HCT116 (cell line): ENCODE data around the gene HDGFL3. TPM values are rescaled to one million over a fixed set of nuclear protein-coding genes. Genes with fewer than 3 reads are reported as not detected.

Source experiments
- ATAC-seq: fragments of 200-7000 bp; cut with Tn5 transposase; 2 replicates; pipeline ENCODE4 v1.9.1; 2020; ENCODE audit warnings: mild to moderate bottlenecking, moderate library complexity
- BruUV-seq: library from RNA; stranded (reverse); fragments of 400-500 nt; replicated peaks from 2 replicates; lab custom pipeline; 2021; lab: Mats Ljungman, UMichigan
- CTCF ChIA-PET: fragments of 300-600 bp; sonication (Branson Sonifier 250); formaldehyde crosslinking; loops from one replicate; lab custom pipeline; 2021; ENCODE audit warnings: antibody characterized with exemption; lab: Charles Lee
- POLR2A ChIA-PET: fragments of 300-600, 350-600 bp; sonication (Branson Sonifier 250); formaldehyde crosslinking; loops from one replicate; lab custom pipeline; 2021; ENCODE audit warnings: antibody characterized with exemption; lab: Charles Lee
- RAD21 ChIA-PET, 2 experiments: fragments of 300-600 bp; sonication (Branson Sonifier 250); formaldehyde crosslinking; loops; one replicate each; lab custom pipeline; 2023; ENCODE audit warnings: low total read pairs in 2 of 2; ENCODE audit not compliant: uncharacterized antibody in 2 of 2, unreplicated experiment in 2 of 2, low non-redundant PET in 1 of 2; lab: Charles Lee
- DNase-seq: peaks from one replicate; pipeline ENCODE4 v3.0.0-alpha.2; 2010; ENCODE audit warnings: low read depth, low spot score
- H2AFZ ChIP-seq: fragments of 200-600 bp; shearing (Covaris generic), sonication (generic); 2 replicates; pipeline ENCODE4 v1.6.1; 2017; ENCODE audit warnings: low read depth, mixed run types, mixed read lengths, antibody characterized with exemption, low read length; ENCODE audit not compliant: poor library complexity, severe bottlenecking
- H3K27ac ChIP-seq: 2 replicates; pipeline ENCODE4 v1.5.1; 2012; ENCODE audit warnings: low read depth, low read length
- H3K27me3 ChIP-seq: fragments of 200-600 bp; sonication (generic); 2 replicates; pipeline ENCODE4 v1.6.1; 2016; ENCODE audit warnings: mixed run types, low read length, mixed read lengths; ENCODE audit not compliant: insufficient read depth
- H3K36me3 ChIP-seq, 2 experiments: fragments of 200-500 bp in 1 of 2; fragments of 200-600 bp in 1 of 2; sonication (Bioruptor generic) in 1 of 2; sonication (generic) in 1 of 2; 2 replicates each; pipeline versions ENCODE4 v1.5.1 to v1.6.1; 2014 to 2016; ENCODE audit warnings: low read length in 2 of 2, inconsistent platforms in 1 of 2, mixed read lengths in 1 of 2, mixed run types in 1 of 2; ENCODE audit not compliant: insufficient read depth in 2 of 2, control insufficient read depth in 1 of 2
- H3K4me1 ChIP-seq, 2 experiments: fragments of 200-600 bp in 1 of 2; sonication (generic) in 1 of 2; 2 replicates each; pipeline versions ENCODE4 v1.5.1 to v1.6.1; 2012 to 2017; ENCODE audit warnings: low read length in 2 of 2, inconsistent platforms in 1 of 2, mild to moderate bottlenecking in 1 of 2, mixed read lengths in 1 of 2, mixed run types in 1 of 2, moderate library complexity in 1 of 2; ENCODE audit not compliant: insufficient read depth in 2 of 2, control insufficient read depth in 1 of 2
- H3K4me2 ChIP-seq: fragments of 200-600 bp; sonication (generic); 2 replicates; pipeline ENCODE4 v1.6.1; 2017; ENCODE audit warnings: mixed run types, low read length, mixed read lengths
- H3K4me3 ChIP-seq, 2 experiments: fragments of 200-600 bp in 1 of 2; sonication (generic) in 1 of 2; replicated peaks in 1 of 2; 2 replicates each; pipeline ENCODE4 v1.5.1; 2011 to 2016; ENCODE audit warnings: low read length in 2 of 2, control low read depth in 1 of 2, low read depth in 1 of 2, mild to moderate bottlenecking in 1 of 2, mixed read lengths in 1 of 2, mixed run types in 1 of 2
- H3K79me2 ChIP-seq: fragments of 200-600 bp; sonication (generic); 2 replicates; pipeline ENCODE4 v1.6.1; 2017; ENCODE audit warnings: mild to moderate bottlenecking, mixed run types, low read length, moderate library complexity, mixed read lengths; ENCODE audit not compliant: insufficient read depth
- H3K9ac ChIP-seq: fragments of 200-600 bp; sonication (generic); 2 replicates; pipeline ENCODE4 v1.6.1; 2016; ENCODE audit warnings: low read length, mixed read lengths
- H3K9me2 ChIP-seq: fragments of 200-600 bp; sonication (generic), shearing (Covaris generic); 2 replicates; pipeline ENCODE4 v1.6.1; 2017; ENCODE audit warnings: mixed run types, mild to moderate bottlenecking, moderate library complexity; ENCODE audit not compliant: insufficient read depth
- H3K9me3 ChIP-seq, 2 experiments: fragments of 200-500 bp in 1 of 2; fragments of 200-600 bp in 1 of 2; sonication (Bioruptor generic) in 1 of 2; sonication (generic) in 1 of 2; 2 replicates each; pipeline ENCODE4 v1.6.1; 2014 to 2017; ENCODE audit warnings: low read length in 2 of 2, mixed read lengths in 2 of 2, inconsistent platforms in 1 of 2, low read depth in 1 of 2, mild to moderate bottlenecking in 1 of 2, mixed run types in 1 of 2, moderate library complexity in 1 of 2; ENCODE audit not compliant: control insufficient read depth in 1 of 2, insufficient read depth in 1 of 2
- H4K20me1 ChIP-seq: fragments of 200-600 bp; sonication (generic), shearing (Covaris generic); 2 replicates; pipeline ENCODE4 v1.6.1; 2017; ENCODE audit warnings: mixed run types, mild to moderate bottlenecking, moderate library complexity; ENCODE audit not compliant: insufficient read depth
- EZH2 ChIP-seq: fragments of 200-600 bp; sonication (generic); IDR thresholded peaks from 2 replicates; pipeline ENCODE4 v1.6.1; 2017; ENCODE audit warnings: antibody characterized with exemption, mixed run types
- FOSL1 ChIP-seq: IDR thresholded peaks from 2 replicates; pipeline ENCODE4 v1.6.1; 2012; ENCODE audit warnings: low read depth
- JUND ChIP-seq: IDR thresholded peaks from 2 replicates; pipeline ENCODE4 v1.6.1; 2012
- POLR2AphosphoS5 ChIP-seq: IDR thresholded peaks from 2 replicates; pipeline ENCODE4 v1.6.1; 2011; ENCODE audit warnings: mild to moderate bottlenecking, low read depth, low read length, moderate library complexity
- YY1 ChIP-seq: IDR thresholded peaks from 2 replicates; pipeline ENCODE4 v1.6.1; 2011; ENCODE audit warnings: low read length, low read depth, moderate library complexity, mild to moderate bottlenecking; ENCODE audit not compliant: insufficient replicate concordance; ENCODE audit errors: extremely low read depth
- ZNF274 ChIP-seq: fragments of 200-500 bp; sonication (Bioruptor generic); IDR thresholded peaks from 2 replicates; pipeline ENCODE4 v1.6.1; 2014; ENCODE audit warnings: mild to moderate bottlenecking, low read depth, low read length, inconsistent platforms
- intact Hi-C: fragments of 100-400 bp; cut with micrococcal nuclease; formaldehyde crosslinking; loops from 2 replicates; pipeline ENCODE4 v1.10.0; 2022
- total RNA-seq: library from RNA; stranded (reverse); gene quantifications from one replicate; pipeline ENCODE4 v1.2.1, GENCODE V29; 2021; ENCODE audit not compliant: unreplicated experiment
- TF ChIP-seq, protein P1 (sequence below), 3 experiments: fragments of 200-600 bp in 1 of 3; sonication (generic) in 1 of 3; IDR thresholded peaks in 2 of 3; conservative IDR thresholded peaks in 1 of 3; 2 replicates each; pipeline ENCODE4 v1.5.1; 2012 to 2017; ENCODE audit warnings: low read depth in 2 of 3, low read length in 2 of 3, antibody characterized with exemption in 1 of 3, borderline replicate concordance in 1 of 3, control low read depth in 1 of 3, mild to moderate bottlenecking in 1 of 3, mixed read lengths in 1 of 3, mixed run types in 1 of 3, moderate library complexity in 1 of 3; ENCODE audit not compliant: insufficient read depth in 1 of 3

Gene HDGFL3
- total RNA-seq, 1 experiment from 2014 or later = 0.64 TPM

DNA sequence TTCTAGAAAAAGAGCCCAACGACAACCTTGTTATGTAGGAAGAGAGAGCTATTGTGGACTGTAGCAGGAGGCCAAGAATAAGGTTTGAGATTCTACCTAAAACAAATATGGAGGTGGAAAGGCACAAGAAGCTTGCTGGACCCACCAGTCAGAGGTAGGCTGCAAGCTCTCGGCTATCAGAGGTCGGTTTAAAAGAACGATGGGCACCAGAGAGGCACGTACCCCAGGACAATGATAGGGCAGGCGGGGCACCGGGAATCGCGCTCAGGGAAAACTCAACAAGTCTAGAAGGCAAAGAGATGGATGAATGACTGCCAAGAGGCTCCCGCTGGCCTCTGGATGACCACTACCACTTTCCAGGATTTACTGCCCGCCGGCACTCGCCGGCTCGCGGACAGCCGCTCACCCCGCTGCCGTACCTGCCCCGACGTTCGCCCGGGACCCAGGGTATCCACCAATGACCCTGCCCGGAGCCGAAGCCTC, 1.1 kb downstream of the HDGFL3 start:
- ChIA-PET RAD21 (no interaction called here), CTCF (no interaction called here), POLR2A (no interaction called here)
- H3K4me1 ChIP-seq = no peaks in the 10 kb centered on the region
- no peaks in the 10 kb centered on the region for H3K79me2 ChIP-seq
- no peaks in the 10 kb centered on the region for H4K20me1 ChIP-seq
- ATAC-seq (no peak), DNase-seq (no peak)
- intact Hi-C loops = no loop called here
- no peak overlapping the region for H3K4me2 ChIP-seq
- no peak overlapping the region for H2AFZ ChIP-seq
- H3K36me3 ChIP-seq = no peaks in the 10 kb centered on the region
- no peaks in the 10 kb centered on the region for H3K9me2 ChIP-seq
- H3K9me3 ChIP-seq = no peaks in the 10 kb centered on the region
- no peak for TF ChIP-seq POLR2AphosphoS5
- TF ChIP-seq EZH2 = no peak
- no peak for TF ChIP-seq JUND
- TF ChIP-seq, protein P1, sequence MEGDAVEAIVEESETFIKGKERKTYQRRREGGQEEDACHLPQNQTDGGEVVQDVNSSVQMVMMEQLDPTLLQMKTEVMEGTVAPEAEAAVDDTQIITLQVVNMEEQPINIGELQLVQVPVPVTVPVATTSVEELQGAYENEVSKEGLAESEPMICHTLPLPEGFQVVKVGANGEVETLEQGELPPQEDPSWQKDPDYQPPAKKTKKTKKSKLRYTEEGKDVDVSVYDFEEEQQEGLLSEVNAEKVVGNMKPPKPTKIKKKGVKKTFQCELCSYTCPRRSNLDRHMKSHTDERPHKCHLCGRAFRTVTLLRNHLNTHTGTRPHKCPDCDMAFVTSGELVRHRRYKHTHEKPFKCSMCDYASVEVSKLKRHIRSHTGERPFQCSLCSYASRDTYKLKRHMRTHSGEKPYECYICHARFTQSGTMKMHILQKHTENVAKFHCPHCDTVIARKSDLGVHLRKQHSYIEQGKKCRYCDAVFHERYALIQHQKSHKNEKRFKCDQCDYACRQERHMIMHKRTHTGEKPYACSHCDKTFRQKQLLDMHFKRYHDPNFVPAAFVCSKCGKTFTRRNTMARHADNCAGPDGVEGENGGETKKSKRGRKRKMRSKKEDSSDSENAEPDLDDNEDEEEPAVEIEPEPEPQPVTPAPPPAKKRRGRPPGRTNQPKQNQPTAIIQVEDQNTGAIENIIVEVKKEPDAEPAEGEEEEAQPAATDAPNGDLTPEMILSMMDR (IDR thresholded peaks at IDR 0.05 in 2 of 3, conservative IDR thresholded peaks at IDR 0.05 in 1 of 3; ENCODE audit: borderline replicate concordance in 1 of 3, insufficient read depth in 1 of 3, low read depth in 2 of 3, low read length in 2 of 3) = no peak
- TF ChIP-seq FOSL1 = no peak
- TF ChIP-seq ZNF274 = no peak
- no peak for TF ChIP-seq YY1
- no peaks in the 10 kb centered on the region for H3K27me3 ChIP-seq
- H3K4me3 ChIP-seq = no peak overlapping the region
- no peak overlapping the region for H3K9ac ChIP-seq
- H3K27ac ChIP-seq = no peak overlapping the region
- no TSS peak for BruUV-seq
